Measurements from ENCODE around the gene MARCHF10.
"Not testable (repeated sequence)": the region's sequence is repeated elsewhere in the genome, so short reads cannot be mapped to it uniquely, and the experiment has no call there.

Gene MARCHF10

DNA sequence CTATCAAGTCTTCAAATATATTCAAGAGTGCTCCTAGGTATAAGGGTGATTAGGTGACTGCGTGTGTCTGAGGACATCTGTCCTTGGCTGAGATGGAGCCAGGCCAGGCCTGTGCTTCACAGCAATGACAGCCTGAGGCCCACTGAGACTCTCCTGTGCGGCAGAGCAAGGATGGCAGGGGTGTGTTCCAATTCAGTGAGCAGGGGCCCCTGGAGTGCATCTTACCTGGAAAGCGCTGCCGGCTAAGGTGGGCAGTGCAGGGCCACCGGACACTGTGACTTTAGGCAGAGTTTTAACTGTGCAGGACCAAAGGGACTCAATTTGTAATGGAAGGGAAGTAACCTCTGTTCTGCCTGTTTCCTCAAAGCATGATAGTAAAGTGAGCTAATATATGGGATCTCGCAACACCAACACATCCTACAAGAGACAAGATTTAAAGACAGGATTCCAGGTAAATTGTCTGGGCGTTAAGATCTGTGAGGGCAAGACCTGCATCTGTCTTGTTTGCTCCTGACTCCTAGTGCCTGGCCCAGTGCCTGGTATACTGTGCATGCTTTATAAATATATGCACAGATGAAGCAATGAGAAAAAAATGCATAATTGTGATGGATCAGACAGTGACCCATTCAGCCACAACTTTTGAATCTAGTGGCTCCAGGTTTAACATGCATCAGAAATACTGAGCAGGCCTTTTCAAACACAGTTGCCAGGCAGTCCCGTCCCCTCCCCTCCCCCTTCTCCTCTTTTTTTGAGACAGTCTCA, 93.9 kb downstream of the MARCHF10 start:
- DNase-seq: no peak

DNA sequence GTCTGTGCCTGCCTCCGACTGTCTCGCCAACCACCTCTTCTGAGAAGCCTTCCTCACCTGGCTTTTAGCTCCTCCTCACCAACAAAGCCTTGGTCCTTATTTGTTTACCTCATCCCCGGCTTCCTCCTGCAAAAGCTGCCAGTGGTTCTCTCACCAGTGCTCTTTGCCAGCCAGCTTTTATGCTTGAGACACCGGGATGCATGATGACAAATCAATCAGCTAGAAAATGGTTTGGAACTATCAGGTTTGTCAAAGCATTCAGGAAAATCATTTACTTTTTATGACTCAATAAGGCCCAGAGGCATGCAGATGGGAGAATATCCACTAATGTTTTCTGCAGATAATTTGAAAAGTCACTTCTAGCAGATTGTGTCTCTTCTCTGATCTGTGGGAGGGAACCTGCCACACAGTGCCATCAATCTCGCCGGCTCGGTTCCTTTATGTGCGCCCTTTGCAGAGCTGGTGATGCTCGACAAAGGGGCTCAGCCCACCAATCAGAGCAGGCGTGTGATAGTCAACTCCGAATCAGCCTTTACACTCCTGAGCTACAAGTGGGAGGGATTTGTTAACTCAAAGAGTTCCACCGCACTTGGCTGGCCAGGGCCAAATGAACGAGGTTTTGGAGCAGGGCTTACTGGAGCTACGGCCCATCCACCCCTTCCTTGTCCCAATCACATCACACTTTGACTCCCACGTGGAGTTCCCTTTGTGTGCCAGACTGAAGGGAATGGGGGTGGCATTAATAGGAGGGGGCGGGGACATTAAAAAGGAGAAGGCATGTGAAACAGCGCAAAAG, 94.8 kb downstream of the MARCHF10 start:
- DNase-seq: no peak

DNA sequence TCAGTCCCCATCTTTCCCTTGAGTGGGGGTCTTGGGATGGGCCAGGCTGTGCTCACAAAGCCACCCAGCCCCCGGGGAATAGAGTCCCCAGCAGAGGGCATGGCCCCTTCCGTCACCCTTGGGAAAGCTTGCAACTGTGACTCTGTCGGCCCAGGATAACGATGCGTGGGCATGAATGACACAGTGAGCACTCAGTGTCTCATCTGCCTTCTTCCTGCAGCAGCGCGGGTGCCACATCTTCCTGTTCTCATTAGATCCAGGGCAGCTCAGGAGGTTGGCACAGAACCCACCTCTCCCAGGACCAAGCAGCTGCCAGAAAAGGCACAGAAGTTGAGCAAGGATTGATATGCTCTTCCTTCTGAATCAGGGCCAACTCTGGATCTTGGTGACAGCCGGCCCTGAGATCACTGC, 95.9 kb downstream of the MARCHF10 start:
- no peak for DNase-seq

DNA sequence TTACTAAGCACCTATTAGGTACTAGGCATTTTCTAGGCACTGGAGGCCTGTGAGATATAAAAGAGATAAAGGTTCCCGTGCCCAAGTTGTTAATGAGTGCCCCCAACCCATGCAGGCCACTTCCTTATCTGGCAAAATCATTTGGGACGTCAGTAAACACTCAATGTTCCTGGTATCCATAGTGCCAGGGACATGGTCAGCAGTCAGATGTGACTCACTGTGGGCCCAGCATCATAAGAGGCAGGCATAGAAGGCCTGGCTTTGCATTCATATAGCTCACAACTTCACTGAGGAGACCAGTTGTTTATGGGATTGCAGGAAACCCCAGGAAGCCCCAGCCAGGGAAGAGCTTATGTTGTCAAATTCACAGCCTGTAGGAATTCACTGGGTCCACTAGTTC, 99.5 kb downstream of the MARCHF10 start:
- DNase-seq: no peak

DNA sequence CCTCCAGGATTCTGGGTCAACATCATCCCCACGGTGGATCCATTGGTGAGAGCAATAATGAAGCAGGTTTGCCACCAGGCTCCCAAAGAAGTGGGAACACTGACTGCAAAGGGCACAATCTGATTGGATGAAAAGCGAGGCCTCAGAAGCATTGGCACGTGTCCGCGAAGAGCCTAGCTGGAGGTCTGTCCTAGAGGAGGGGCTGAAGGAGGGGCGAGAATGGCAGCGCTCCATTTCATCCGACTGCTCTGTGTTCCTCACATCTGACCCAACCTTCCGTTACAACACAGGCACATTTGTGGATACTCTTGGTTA, 100.7 kb downstream of the MARCHF10 start:
- no peak for DNase-seq

DNA sequence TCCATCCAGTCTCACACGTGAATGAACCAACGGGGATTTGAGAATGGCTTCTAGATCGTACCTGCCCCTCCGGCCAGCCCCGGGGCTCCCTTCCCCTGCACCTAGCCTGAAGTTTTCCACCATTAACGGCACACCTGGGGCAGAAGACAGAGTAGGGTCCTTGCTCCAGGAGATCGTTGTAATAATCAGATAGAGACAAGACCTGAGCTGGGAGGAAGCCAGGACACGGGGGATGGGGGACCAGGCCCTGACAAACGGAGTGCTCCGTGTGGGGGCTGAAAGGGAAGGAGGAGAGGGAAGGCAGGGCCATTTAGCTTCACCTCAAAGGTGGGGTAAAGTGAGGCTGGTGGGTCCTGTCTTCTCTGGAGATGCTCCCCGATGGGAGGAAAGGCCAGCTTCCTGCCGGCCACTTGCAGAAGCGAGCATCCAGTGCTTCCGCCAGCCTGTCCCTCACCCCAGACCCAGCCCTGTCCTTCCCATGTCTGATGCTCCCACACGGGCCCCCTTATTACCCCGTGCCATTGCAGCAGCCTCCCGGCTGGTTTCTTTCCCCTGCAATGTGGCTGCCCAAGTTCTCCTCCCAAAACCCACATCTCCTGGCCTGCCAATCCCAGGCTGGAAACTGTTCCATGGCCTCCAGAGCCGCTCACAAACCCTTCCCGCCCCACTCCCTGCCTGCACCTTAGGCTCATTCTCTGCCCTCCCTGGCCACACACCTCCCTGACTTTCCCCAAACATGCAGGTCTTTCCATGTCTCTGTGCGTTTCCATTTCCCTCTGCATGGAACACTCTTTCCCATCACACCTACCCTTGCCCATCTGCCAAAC, 101.3 kb downstream of the MARCHF10 start:
- DNase-seq: no peak

DNA sequence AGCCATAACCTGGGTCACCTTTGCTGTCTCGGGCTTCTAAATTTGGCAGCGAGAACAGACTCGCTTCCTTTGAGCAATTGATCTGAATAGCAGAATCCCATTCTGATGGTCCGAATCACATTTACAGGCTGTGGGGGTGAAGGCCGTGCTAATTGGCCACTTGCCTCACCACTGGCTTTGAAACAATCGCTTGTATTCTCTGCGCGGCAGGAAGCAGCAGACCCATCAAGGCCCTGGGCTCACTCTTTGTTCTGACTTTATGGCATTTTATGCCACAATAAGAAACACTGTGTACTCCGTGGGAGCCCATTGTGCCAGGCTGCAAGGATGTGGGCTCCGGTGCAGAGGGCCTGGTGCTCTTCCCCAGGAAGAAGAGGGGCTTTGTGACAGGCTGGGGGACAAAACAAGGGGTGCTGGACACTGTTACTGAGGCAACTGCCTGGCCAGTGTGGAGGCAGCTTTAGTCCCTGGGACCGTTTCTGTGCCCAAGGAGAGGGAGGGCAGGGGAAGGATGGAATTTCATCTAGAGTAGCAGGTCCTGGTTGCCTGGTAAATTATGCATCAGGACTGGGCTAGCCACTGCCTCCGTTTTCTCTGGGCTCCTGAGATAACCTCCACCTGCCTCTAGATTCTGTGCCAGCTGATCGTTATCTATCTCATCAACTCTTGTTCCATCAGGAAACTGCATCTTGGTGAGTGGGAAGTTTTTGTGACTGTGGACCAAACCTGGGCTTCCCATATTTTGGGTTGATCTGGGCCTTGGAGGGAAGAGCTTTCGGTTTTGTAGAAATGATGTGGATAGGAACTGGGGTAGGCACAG, 102.1 kb downstream of the MARCHF10 start:
- no peak for DNase-seq

DNA sequence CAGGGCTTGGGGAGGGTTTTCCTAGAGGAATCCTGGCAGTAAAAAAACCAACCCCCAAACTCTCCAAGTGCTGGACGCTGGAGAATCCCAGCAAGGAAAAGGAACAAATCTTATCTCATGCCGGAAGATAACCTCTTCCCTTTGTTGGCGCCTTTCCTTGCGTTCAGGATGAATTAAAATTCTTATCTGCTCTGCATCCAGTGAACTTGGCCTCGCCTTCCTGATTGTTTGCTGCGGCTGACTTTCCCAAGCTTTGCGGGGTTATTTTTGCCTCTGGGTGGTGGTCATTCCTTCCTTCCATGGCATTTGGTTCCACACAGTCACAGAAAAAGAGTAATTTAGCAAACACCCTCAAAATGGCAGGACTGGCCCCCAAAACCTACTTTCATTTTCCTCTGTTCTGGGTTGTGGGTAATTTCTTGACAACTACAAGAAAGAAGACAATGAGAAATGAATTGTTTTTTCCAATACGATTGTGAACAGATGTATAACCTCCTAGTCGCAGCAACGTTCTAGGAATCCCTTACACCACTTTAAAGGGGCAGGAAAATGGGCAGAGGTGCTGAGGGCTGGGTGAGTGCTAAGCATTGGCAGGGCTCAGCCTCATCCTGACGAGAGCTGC, 102.8 kb downstream of the MARCHF10 start:
- DNase-seq: no peak

DNA sequence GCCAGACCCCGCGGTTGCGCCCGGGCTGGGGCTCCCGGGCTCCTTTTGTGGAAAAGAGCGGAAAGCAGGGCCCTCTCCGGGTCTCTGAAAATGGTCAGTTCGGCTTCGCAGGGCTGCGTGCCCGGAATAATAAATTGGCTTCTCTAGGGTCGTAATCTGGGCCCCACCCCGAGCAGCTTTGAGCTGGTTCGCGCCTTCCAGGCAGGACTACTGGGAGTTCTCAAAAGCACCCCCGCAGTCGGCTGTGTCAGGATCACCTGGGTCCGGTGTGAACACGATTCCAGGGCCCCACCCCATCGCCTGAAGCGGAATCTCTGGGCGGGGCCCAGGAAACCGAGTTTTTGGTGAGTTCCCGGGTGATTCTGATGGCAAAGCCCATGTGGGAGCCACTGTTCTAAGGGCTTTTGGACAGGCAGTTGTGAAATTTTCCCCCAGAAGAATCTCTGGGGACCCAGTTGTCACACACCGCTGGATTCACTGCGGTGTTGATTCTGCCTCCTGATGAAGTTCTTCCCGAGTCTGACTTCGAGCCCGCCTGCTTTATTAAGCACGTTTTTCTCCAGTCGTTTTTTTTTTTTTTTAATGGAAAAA, 103.6 kb downstream of the MARCHF10 start:
- no peak for DNase-seq

DNA sequence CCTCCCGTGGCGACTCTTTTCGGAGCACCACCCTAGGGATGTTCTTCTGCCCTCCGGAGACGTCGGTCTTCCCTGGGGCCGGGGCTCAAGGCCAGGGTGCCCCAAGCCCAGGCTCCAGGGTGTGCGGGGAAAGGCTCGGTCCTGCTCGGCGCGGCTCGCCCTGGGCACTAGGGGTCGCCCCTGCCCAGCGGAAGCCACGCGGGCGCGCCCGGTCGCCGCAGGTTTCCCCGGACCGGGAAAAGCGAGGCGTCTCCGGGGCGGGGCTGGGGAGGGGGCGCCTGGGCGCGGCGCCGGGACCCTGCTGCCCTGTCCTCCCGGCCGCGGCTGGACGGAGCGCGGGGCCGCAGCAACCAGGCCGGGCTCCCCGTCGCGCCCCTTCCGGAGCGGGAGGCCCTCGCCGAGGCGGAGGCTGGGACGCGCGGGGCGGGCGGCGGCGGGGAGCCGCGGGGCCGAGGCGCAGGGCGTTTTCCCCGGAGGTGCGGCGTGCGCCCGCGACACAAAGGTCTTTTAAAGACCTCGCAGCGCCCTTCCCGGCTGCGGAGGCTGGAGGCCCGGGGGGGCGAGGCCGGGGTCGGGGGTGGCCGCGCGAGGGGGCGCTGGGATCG, 104.2 kb downstream of the MARCHF10 start:
- no peak for DNase-seq

DNA sequence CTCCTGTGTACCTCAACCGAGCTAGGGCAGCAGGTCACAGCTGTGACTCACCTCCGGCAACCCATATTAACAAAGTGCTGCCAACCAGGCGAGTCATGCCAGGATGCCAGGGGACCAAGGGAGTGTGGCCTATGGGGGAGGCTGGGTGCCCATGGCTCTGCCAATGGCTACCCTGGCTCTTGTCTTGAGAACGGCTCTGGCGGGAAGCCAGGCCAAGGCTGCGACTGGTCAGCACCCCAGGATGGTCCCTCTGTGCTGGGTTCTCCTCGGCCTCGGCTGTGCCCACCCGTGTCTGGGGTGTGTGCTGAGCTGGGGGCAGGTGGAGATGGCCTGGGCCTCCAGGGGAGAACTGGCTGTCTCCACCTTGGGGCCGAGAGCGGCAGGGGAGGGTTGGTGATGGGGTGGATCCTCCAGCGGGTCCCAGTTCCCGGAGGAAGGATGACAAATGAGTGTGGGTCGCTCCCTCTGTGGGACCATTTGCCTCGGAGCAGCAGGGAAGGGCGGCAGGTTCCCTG, 104.8 kb downstream of the MARCHF10 start:
- DNase-seq: no peak

DNA sequence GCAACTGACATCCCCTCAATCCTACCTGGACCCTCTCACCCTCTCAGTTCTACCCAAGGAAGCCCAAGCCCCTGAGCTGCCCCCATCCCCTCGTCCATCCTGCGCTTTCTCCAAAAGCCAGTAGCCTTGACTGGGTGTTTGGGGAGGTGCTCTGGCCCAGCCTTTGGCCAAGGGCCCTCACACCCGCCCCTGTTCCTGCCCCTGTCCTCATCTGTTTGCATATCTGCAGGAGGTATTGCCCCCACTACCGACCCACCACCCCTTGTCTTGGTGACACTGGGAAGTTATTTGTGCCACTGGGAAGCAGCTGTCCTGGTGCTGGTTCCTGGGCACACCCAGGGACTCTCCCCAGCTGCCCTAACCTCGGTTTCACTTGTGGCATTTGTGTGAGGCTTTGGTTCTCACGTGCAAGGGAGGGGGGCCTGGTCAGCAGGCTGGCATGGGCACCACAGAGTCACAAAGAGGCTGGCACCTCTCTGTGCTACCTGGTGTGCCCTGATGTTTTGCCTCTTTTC, 105.3 kb downstream of the MARCHF10 start:
- DNase-seq: no peak

DNA sequence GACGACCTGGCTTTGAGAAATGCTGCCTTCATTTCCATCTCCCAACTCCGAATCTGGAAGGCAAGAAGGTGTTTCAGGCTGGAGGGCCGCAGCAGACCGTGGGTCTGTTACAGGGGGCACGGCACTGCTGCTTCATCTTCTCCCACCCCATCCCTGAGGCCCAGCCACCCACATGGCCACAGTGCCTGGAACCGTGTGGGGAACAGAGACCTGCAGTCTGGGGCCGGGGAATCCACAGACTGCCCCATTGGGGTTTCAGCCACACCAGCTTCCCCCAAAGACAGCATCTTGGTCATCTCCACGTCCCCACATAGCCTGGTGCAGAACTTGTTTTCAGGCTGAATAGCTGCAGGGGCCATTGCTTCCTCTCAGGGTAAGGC, 106.4 kb downstream of the MARCHF10 start:
- DNase-seq: no peak

DNA sequence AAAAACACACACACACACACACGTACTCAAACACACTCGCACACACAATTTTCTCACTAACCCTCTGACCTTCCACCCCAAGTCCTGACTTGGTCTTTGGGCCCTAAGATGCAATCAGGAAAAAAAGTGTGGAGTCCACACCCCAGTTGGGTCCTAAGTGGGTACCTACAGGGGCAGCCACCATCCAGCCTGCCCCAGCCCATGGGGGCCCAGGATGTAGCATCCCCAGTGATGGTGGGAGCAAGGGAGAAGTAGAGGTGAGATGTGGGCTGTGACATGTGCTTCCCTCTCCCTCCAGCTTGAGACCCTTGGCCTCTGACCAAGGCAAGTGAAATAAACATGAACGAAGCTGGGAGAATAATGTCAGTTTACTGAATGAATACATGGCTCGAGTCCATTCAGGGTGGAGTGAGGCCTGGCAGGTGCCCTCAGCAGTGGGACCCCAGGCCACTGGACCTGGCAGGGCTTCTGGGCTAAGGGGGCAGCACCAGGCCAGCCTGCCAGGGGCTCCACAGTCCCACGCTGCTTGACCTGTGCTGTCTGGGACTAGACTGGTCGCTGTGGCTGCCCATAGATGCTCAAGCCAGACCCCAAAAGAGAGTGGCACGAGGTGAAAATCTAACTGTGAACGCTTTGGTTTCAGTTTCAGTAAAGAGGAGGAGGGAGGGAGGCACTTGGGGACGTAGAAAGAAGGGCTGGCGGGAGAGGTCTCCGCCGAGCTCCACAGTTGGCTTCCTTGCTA, 107.0 kb downstream of the MARCHF10 start:
- DNase-seq: no peak

DNA sequence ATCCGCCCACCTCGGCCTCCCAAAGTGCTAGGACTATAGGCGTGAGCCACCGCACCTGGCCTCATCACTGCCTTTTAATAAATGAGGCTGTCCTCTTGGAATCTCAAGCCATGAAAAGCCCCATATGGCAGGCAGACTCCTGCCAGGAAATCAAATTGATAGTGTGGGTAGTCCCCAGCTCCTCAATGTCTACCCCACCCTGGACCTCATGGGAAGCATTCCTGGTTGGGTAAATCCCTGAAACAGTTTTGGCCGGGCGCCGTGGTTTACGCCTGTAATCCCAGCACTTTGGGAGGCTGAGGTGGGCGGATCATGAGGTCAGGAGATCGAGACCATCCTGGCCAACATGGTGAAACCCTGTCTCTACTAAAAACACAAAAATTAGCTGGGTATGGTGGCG, 109.7 kb downstream of the MARCHF10 start:
- DNase-seq: not testable (repeated sequence)

DNA sequence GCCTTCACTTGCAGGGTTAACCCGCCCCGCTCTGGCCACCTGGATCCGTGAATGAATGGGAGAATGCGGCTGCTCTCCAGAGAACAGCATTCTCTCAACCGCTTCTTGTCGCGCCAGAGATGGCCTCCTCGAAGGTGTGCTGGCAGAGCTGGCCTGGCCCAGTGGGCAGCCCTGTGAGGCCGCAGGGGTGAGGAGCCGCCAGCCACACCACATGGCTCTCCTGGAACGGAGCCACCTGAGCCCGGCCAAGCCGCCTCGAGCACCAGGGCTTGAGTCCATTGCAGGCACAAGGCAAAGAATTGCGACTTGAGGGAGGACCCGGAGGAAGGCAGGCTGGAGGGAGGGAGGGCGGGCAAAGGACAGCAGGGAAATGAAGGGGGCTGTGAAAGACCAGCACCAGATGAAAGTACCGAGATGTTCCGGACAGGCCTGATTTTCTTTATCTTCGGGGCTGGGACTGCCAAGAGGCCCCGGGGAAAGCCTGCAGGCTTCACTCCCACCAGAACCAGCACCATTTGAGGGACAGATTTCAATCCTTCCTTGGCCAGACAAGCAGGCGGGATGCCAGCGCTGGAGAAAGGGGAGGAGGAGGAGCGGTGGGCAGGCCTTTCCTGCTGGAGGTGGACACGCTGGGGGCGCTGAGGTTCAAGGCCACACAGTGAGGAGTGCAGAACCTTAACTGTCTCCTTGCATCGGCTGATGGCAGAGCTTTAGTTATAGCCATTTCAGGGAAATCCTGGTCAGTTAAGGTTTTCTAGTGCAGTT, 111.2 kb downstream of the MARCHF10 start:
- no peak for DNase-seq

DNA sequence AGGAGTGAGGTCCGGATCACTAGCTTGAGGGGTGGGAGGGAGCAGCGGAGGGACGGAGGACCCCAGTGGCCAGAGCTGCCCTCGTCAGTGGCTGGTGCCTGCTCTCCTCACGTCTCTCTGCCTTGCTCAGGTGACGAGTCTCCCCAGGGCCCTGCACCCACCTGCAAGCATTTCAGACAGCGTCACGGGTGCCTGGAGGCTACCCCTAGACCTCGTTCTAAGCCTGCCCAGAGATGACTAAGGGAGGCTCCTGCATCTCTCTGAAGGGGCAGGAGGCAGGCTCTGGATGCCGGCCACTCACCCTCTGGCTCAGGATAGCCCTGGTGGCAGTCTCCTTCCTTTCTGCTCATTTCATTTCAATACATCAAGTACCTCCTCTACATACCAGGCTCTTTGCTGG, 111.9 kb downstream of the MARCHF10 start:
- no peak for DNase-seq

DNA sequence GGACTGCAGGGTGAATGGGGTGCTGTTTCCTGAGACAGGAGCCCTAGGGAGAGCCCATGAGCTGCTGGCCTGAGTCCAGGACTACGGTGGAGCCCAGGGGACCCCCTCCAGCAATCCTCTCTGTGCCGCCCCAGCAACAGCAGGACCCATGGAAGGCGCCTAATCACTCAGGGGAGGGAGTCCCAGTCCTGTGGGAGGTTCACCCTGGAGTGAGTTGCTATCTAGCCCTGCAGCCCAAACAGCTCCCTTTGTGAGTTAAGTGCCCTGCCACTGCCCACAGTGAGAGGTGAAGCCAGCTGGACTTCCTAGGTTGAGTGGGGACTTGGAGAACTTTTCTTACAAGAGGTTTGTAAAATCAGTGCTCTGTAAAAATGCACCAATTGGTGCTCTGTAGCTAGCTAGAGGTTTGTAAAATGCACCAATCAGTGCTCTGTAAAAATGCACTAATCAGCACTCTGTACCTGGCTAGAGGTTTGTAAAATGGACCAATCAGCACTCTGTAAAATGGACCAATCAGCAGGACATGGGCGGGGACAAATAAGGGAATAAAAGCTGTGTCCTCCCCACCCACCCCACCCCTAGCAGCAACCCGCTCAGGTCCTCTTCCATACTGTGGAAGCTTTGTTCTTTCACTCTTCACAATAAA, 112.9 kb downstream of the MARCHF10 start:
- DNase-seq: not testable (repeated sequence)
